Urinary bladder (tissue), 4 donors: Measurements from ENCODE around the gene ZNF587. TPM values are rescaled to one million over a fixed set of nuclear protein-coding genes. Genes with fewer than 3 reads are reported as not detected.
"Not testable (repeated sequence)": the region's sequence is repeated elsewhere in the genome, so short reads cannot be mapped to it uniquely, and the experiment has no call there.

Source experiments
- DNase-seq: peaks from one replicate; pipeline ENCODE4 v3.0.0-alpha.2; 2015; ENCODE audit errors: extremely low spot score
- H3K27ac ChIP-seq: one replicate; pipeline ENCODE4 v1.5.1; 2013; ENCODE audit warnings: low read depth, mild to moderate bottlenecking, moderate library complexity
- H3K36me3 ChIP-seq: one replicate; pipeline ENCODE4 v1.6.1; 2013; ENCODE audit warnings: mild to moderate bottlenecking, moderate library complexity; ENCODE audit not compliant: insufficient read depth
- H3K4me1 ChIP-seq: one replicate; pipeline ENCODE4 v1.6.1; 2013; ENCODE audit warnings: mild to moderate bottlenecking, moderate library complexity; ENCODE audit not compliant: insufficient read depth
- H3K4me3 ChIP-seq: one replicate; pipeline ENCODE4 v1.5.1; 2013; ENCODE audit warnings: low read depth, low read length
- WGBS: extraction: QIAGEN DNeasy Blood & Tissue Kit; methylation state at CpG from one replicate; pipeline ENCODE4 v1.1.7; 2013; 5-methylcytosine and 5-hydroxymethylcytosine counted together
- polyA plus RNA-seq: library from polyadenylated mRNA; stranded (reverse); fragments of 200-250 nt; gene quantifications from one replicate; pipeline ENCODE4 v1.2.3, GENCODE V29; 2013
- total RNA-seq: library from RNA; depleted of rRNA; stranded (reverse); fragments of >200 nt; gene quantifications from one replicate; pipeline ENCODE4 v1.2.3, GENCODE V29; 2014
- donor health status: healthy with polysubstance abuse.
- donor health status: healthy.

Gene ZNF587
- 45.4 TPM for total RNA-seq
- polyA plus RNA-seq = 7.5 TPM

- H3K4me1 ChIP-seq, H3K36me3 ChIP-seq, H3K27ac ChIP-seq: not testable (repeated sequence)
- H3K4me3 ChIP-seq = peak within 1 kb of the TSS; percentile 70
- peak; percentile 74 for DNase-seq
- WGBS = under 1% methylated on average over 42 of the region's 42 CpGs
These were observed at the start of gene ZNF587 for GRCh38 chr19:57849666-57850473. ZNF587 (plus strand) TSS chr19:57849859; CDS start chr19:57850039, 180 bp downstream.

GRCh38 chr19:57800696-57801095 is 49.0 kb upstream of the ZNF587 start:
- Histone ChIP-seq H3K4me1 (no peaks in the 10 kb centered on the region), H3K4me3 (no peak overlapping the region), H3K27ac (peak overlapping the region; percentile 38), H3K36me3 (no peaks in the 10 kb centered on the region)
- 57% methylated on average over 5 of the region's 5 CpGs for WGBS
- no peak for DNase-seq

GRCh38 chr19:57802269-57802668 is 47.4 kb upstream of the ZNF587 start:
- H3K36me3 ChIP-seq = peaks cover 2% of the 10 kb centered on the region
- peak overlapping the region; percentile 78 for H3K27ac ChIP-seq
- WGBS = 88% methylated on average over 4 of the region's 4 CpGs
- H3K4me3 ChIP-seq = no peak overlapping the region
- DNase-seq = no peak
- no peaks in the 10 kb centered on the region for H3K4me1 ChIP-seq

- peak overlapping the region; percentile 48 for H3K4me3 ChIP-seq
- peaks cover 4% of the 10 kb centered on the region for H3K36me3 ChIP-seq
- DNase-seq = no peak
- 12% methylated on average over 6 of the region's 6 CpGs for WGBS
- H3K27ac ChIP-seq = peak overlapping the region; percentile 93
- no peaks in the 10 kb centered on the region for H3K4me1 ChIP-seq
These were observed 46.4 kb upstream of the ZNF587 start for GRCh38 chr19:57803265-57803593.

DNA sequence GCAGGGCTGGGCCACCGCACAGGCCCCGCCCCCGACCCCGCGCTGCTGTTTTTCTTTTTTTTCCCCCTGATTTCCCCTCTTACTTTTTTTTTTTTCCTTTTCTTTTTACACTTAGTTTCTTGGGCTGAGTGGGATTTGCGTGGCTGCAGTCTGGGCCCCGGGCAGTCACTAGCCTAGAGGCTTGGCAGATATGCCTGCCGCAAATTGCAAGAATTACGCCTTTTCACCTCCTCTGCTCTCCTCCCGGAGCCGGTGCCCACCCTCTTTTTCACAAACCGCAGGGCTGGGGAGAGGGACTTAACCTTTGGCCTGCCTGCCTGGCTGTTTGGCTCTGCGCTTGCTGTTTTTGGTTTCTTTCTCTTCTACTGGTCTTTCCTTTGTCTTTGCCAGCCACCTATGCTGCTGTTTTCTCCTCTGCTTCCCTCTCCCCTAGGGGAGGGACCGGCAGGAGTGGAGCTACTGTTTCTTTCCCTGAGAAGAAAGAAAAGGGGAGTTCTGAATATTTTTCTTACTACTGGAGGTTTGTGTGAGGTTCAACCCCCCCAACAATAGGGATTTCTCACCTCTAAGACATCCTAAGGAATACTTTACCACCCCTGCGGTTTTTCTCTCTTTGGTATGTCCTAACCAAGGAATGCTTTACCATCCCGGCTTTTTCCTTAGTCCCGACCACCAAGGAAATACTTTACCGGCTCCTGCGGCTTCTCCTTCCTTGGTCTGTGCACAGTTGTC is 45.9 kb upstream of the ZNF587 start:
- H3K4me1 ChIP-seq = no peaks in the 10 kb centered on the region
- peaks cover 4% of the 10 kb centered on the region for H3K36me3 ChIP-seq
- DNase-seq = no peak
- WGBS = 3% methylated on average over 19 of the region's 19 CpGs
- H3K4me3 ChIP-seq = peak overlapping the region; percentile 48
- H3K27ac ChIP-seq = peak overlapping the region; percentile 93

- H3K36me3 ChIP-seq = peaks cover 4% of the 10 kb centered on the region
- H3K4me1 ChIP-seq = no peaks in the 10 kb centered on the region
- WGBS = 94% methylated on average over 2 of the region's 2 CpGs
- H3K4me3 ChIP-seq = no peak overlapping the region
- no peak for DNase-seq
- H3K27ac ChIP-seq = no peak overlapping the region
These were observed 42.1 kb upstream of the ZNF587 start for GRCh38 chr19:57807541-57807940.

GRCh38 chr19:57810410-57811295 is 39.0 kb upstream of the ZNF587 start:
- not testable (repeated sequence) for H3K4me1 ChIP-seq, DNase-seq, H3K36me3 ChIP-seq, H3K27ac ChIP-seq, H3K4me3 ChIP-seq
- 62% methylated on average over 17 of the region's 17 CpGs for WGBS

- 82% methylated on average over 3 of the region's 3 CpGs for WGBS
These were observed 37.4 kb upstream of the ZNF587 start for GRCh38 chr19:57812226-57812625.

GRCh38 chr19:57812975-57813820 is 36.5 kb upstream of the ZNF587 start:
- not testable (repeated sequence) for H3K4me1 ChIP-seq, DNase-seq, H3K36me3 ChIP-seq, H3K4me3 ChIP-seq
- 90% methylated on average over 13 of the region's 13 CpGs for WGBS
- peak overlapping the region; percentile 3 for H3K27ac ChIP-seq

More at GRCh38 chr19:57812226-57812625, 37.4 kb upstream of the ZNF587 start:
- no peak for DNase-seq
- peaks cover 2% of the 10 kb centered on the region for H3K36me3 ChIP-seq
- peak overlapping the region; percentile 3 for H3K27ac ChIP-seq
- H3K4me1 ChIP-seq = no peaks in the 10 kb centered on the region
- no peak overlapping the region for H3K4me3 ChIP-seq

GRCh38 chr19:57813919-57814504 is 35.6 kb upstream of the ZNF587 start:
- no peak for DNase-seq
- no peaks in the 10 kb centered on the region for H3K36me3 ChIP-seq
- H3K27ac ChIP-seq = peak overlapping the region; percentile 53
- peak overlapping the region; percentile 70 for H3K4me3 ChIP-seq
- H3K4me1 ChIP-seq = no peaks in the 10 kb centered on the region
- 18% methylated on average over 13 of the region's 13 CpGs for WGBS

- peak within 1 kb of the TSS; percentile 70 for H3K4me3 ChIP-seq
- H3K4me1 ChIP-seq = no peaks in the 10 kb centered on the region
- no peaks in the 10 kb centered on the region for H3K36me3 ChIP-seq
- peak; percentile 92 for DNase-seq
- under 1% methylated on average over 50 of the region's 50 CpGs for WGBS
- H3K27ac ChIP-seq = peak within 1 kb of the TSS; percentile 53
These were observed 35.0 kb upstream of the ZNF587 start, which contains the start of gene ZNF552 for GRCh38 chr19:57814505-57815246. ZNF552 (minus strand) TSS chr19:57814913; CDS start chr19:57814743, 170 bp downstream.
